Measurements from ENCODE around the gene CNIH2.
"Not testable (repeated sequence)": the region's sequence is repeated elsewhere in the genome, so short reads cannot be mapped to it uniquely, and the experiment has no call there.

Gene CNIH2

GRCh38 chr11:66316849-66317251 is 38.9 kb downstream of the CNIH2 start, which contains the start of gene CD248:
TSS of gene CD248 (minus strand) at chr11:66317044. CDS start at chr11:66317027, 17 bp downstream.
- peak; percentile 46 for DNase-seq

- DNase-seq, result peak; percentile 53
These were observed 39.3 kb downstream of the CNIH2 start for GRCh38 chr11:66317322-66317722.

GRCh38 chr11:66317723-66318599 is 40.0 kb downstream of the CNIH2 start:
- peak; percentile 71 for DNase-seq

- no peak for DNase-seq
These were observed 40.6 kb downstream of the CNIH2 start for GRCh38 chr11:66318600-66318970.

- DNase-seq, result not testable (repeated sequence)
These were observed 42.3 kb downstream of the CNIH2 start for GRCh38 chr11:66320289-66320688.

- not testable (repeated sequence) for DNase-seq
These were observed 42.8 kb downstream of the CNIH2 start for GRCh38 chr11:66320748-66321147.

- DNase-seq, result no peak
These were observed 43.6 kb downstream of the CNIH2 start for GRCh38 chr11:66321606-66322005.

- DNase-seq, result no peak
These were observed 44.9 kb downstream of the CNIH2 start for GRCh38 chr11:66322732-66323427.

GRCh38 chr11:66323684-66324083 is 45.7 kb downstream of the CNIH2 start:
- DNase-seq, result no peak

- DNase-seq, result no peak
These were observed 46.7 kb downstream of the CNIH2 start for GRCh38 chr11:66324664-66325063.

- DNase-seq, result no peak
These were observed 47.3 kb downstream of the CNIH2 start for GRCh38 chr11:66325263-66325671.

GRCh38 chr11:66326261-66327111 is 48.5 kb downstream of the CNIH2 start:
- peak; percentile 74 for DNase-seq

- DNase-seq, result no peak
These were observed 49.4 kb downstream of the CNIH2 start for GRCh38 chr11:66327171-66328030.

- DNase-seq, result peak; percentile 23
These were observed 50.0 kb downstream of the CNIH2 start for GRCh38 chr11:66328031-66328301.

- DNase-seq, result peak; percentile 88
These were observed 50.5 kb downstream of the CNIH2 start for GRCh38 chr11:66328302-66329144.

GRCh38 chr11:66329165-66329673 is 51.2 kb downstream of the CNIH2 start:
- DNase-seq, result no peak

- DNase-seq, result no peak
These were observed 53.0 kb downstream of the CNIH2 start for GRCh38 chr11:66330931-66331330.

GRCh38 chr11:66331542-66332370 is 53.8 kb downstream of the CNIH2 start:
- DNase-seq, result no peak

- no peak for DNase-seq
These were observed 54.6 kb downstream of the CNIH2 start for GRCh38 chr11:66332371-66333219.
